Activated CD8-positive, alpha-beta memory T cell treated with anti-CD3 and anti-CD28 coated beads, Interleukin-2, amount 10 ng/mL, durations not matched to agents 7 days and 5 days (primary cell): Measurements from ENCODE around the gene HRH3. TPM values are rescaled to one million over a fixed set of nuclear protein-coding genes. Genes with fewer than 3 reads are reported as not detected.

ENCODE experiments used
- ATAC-seq: fragments of 150-1000 bp; cut with Tn5 transposase; one replicate; pipeline ENCODE4 v1.10.0; 2021; ENCODE audit warnings: moderate library complexity
- CTCF ChIA-PET: fragments of 350-600 bp; sonication (Branson Sonifier 250); formaldehyde crosslinking; loops from one replicate; lab custom pipeline; 2021; ENCODE audit warnings: antibody characterized with exemption; lab: Charles Lee
- DNase-seq: peaks from one replicate; pipeline ENCODE4 v3.0.0-alpha.2; 2020
- H3K27ac Mint-ChIP-seq: one replicate; pipeline ENCODE4 v1.8.0; 2021; ENCODE audit warnings: mild to moderate bottlenecking, mixed read lengths
- H3K27me3 Mint-ChIP-seq: one replicate; pipeline ENCODE4 v1.8.0; 2021; ENCODE audit warnings: mixed read lengths
- H3K36me3 Mint-ChIP-seq: one replicate; pipeline ENCODE4 v1.8.0; 2021; ENCODE audit warnings: mild to moderate bottlenecking, mixed read lengths
- H3K4me1 Mint-ChIP-seq: one replicate; pipeline ENCODE4 v1.8.0; 2021; ENCODE audit warnings: mixed read lengths
- H3K4me3 Mint-ChIP-seq: one replicate; pipeline ENCODE4 v1.8.0; 2021; ENCODE audit warnings: mild to moderate bottlenecking, moderate library complexity, mixed read lengths
- H3K9me3 Mint-ChIP-seq: one replicate; pipeline ENCODE4 v1.8.0; 2022; ENCODE audit warnings: low read depth, mixed read lengths
- total RNA-seq, 2 experiments: library from RNA; stranded (reverse); gene quantifications; one replicate each; pipeline ENCODE4 v1.2.3, GENCODE V29; 2021

The HRH3 gene
- total RNA-seq, 2 experiments from 2014 or later, result not detected

DNA sequence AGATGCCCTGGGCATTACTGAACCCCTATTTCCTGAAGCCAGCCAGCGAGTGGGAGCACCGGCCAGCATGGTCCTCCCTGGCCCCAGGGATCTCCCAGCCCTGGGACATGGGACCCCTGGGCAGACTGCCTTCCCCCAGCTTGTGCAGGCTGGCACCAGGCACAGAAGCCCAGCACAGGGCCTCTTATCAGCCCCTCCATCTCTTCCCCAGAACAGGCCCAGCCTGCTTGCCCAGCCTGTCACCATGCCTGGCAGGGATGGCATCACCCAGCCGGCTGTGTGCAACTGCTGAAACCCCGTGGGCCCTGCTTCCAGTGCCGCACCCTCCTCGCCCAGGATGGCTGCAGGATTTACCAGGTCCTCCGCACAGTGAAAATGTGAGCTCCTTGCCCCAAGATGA lies 12.1 kb upstream of the HRH3 start:
- H3K36me3 Mint-ChIP-seq, result no peaks in the 10 kb centered on the region
- CTCF ChIA-PET, result no interaction called here

DNA sequence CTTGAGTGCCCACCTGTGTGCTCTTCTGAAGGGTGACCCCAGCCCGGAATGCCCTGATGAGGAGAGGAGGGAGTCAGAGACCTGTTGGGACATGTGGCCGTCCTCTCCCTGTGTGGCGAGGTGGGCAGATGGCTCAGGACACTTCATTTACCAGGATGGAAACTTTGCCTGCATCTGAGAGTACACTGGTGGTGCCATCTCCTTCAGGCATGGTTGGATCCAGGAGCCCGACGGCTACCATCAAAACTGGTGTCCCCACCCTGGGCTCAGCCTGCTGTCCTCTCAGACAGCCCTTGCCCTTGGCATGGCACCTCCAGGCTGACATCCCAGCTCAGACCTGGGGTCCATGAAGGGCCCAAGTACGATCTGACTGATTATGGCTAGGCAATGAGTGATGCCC lies 11.2 kb upstream of the HRH3 start:
- ATAC-seq (no peak), DNase-seq (no peak)
- Mint-ChIP-seq H3K9me3 (no peaks in the 10 kb centered on the region), H3K36me3 (no peaks in the 10 kb centered on the region), H3K4me1 (no peaks in the 10 kb centered on the region), H3K4me3 (no peak overlapping the region), H3K27me3 (no peaks in the 10 kb centered on the region), H3K27ac (no peak overlapping the region)
- CTCF ChIA-PET, result no interaction called here

More for the DNA sequence above, 12.1 kb upstream of the HRH3 start:
- H3K4me1 Mint-ChIP-seq, result no peaks in the 10 kb centered on the region
- no peaks in the 10 kb centered on the region for H3K9me3 Mint-ChIP-seq
- DNase-seq (no peak), ATAC-seq (no peak)
- H3K27me3 Mint-ChIP-seq, result no peaks in the 10 kb centered on the region
- no peak overlapping the region for H3K4me3 Mint-ChIP-seq
- H3K27ac Mint-ChIP-seq, result no peak overlapping the region

DNA sequence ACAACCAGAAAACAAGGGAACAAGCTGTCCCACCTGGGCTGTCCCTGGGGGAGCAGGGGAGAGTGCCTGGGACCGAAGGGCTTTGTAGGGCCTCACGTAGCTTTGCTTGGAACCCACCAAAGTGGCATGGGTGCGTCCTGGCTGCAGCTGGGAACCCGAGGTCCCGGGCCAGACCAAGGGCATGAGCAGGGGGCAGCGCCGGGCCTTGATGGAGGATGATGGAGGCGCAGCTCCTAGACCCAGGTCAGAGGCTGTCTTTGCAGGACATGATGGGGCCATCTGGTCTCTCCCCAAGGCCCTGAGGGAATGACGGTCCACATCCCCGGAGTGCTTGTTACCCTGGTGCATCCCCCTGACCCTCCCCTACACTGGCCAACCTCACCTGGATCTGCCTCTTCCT lies 10.6 kb upstream of the HRH3 start:
- DNase-seq (no peak), ATAC-seq (no peak)
- Mint-ChIP-seq H3K4me1 (no peaks in the 10 kb centered on the region), H3K27ac (no peak overlapping the region), H3K36me3 (no peaks in the 10 kb centered on the region), H3K27me3 (no peaks in the 10 kb centered on the region), H3K4me3 (no peak overlapping the region), H3K9me3 (no peaks in the 10 kb centered on the region)
- CTCF ChIA-PET, result no interaction called here

DNA sequence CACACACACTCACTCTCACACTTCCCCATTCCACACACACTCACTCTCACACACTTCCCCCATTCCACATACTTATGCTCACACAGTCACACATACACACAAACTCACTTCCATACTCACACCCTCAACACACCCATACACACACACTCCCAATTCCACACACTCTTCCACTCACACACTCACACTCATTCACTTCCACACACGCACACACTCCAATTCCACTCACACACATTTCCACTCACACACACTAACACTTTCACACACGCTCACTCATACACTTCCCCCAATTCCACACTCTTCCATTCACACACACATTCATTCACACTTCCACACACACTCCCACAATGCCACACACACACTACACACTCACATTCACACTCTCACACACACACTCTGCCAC lies 10.2 kb upstream of the HRH3 start:
- ATAC-seq, result no peak
- Mint-ChIP-seq H3K4me1 (no peaks in the 10 kb centered on the region), H3K9me3 (no peaks in the 10 kb centered on the region), H3K4me3 (no peak overlapping the region), H3K27me3 (no peaks in the 10 kb centered on the region), H3K27ac (no peak overlapping the region), H3K36me3 (no peaks in the 10 kb centered on the region)
- CTCF ChIA-PET, result no interaction called here
- DNase-seq, result no peak

DNA sequence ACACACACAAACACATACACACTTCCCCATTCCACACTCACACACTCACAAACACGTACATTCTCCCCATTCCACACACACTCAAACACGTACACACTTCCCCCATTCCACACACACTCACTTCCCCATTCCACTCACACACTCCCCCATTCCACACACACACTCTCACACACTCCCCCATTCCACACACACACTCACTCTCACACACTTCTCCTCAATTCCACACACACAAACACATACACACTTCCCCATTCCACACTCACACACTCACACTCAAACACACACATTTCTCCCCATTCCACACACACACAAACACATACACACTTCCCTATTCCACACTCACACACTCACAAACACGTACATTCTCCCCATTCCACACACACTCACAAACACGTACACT lies 9.6 kb upstream of the HRH3 start:
- H3K4me1 Mint-ChIP-seq, result no peaks in the 10 kb centered on the region
- no peak overlapping the region for H3K27ac Mint-ChIP-seq
- DNase-seq (no peak), ATAC-seq (no peak)
- H3K9me3 Mint-ChIP-seq, result no peaks in the 10 kb centered on the region
- H3K27me3 Mint-ChIP-seq, result no peaks in the 10 kb centered on the region
- no peaks in the 10 kb centered on the region for H3K36me3 Mint-ChIP-seq
- no peak overlapping the region for H3K4me3 Mint-ChIP-seq
- CTCF ChIA-PET, result no interaction called here

DNA sequence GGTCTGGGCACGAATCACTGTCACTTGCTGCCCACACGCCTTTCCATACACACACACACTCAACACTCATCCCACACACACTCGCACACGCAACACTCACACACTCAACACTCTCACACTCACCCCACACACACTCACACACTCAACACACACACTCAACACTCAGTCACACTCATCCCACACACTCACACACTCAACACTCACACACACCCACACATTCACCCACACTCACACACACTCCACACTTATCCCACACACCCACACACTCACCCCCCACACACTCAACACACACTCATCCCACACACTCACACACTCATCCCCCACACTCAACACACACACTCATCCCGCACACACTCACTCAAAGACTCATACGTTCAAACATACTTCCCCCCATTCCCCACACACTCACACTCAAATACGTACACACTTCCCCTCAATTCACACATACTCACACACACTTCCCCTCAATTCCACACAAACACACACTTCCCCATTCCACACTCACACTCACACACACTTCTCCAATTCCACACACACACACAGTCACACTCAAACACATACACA lies 9.0 kb upstream of the HRH3 start:
- no peak for ATAC-seq
- CTCF ChIA-PET, result no interaction called here
- Mint-ChIP-seq H3K27ac (no peak overlapping the region), H3K9me3 (no peaks in the 10 kb centered on the region), H3K4me3 (no peak overlapping the region), H3K4me1 (no peaks in the 10 kb centered on the region), H3K36me3 (no peaks in the 10 kb centered on the region), H3K27me3 (no peaks in the 10 kb centered on the region)
- no peak for DNase-seq

DNA sequence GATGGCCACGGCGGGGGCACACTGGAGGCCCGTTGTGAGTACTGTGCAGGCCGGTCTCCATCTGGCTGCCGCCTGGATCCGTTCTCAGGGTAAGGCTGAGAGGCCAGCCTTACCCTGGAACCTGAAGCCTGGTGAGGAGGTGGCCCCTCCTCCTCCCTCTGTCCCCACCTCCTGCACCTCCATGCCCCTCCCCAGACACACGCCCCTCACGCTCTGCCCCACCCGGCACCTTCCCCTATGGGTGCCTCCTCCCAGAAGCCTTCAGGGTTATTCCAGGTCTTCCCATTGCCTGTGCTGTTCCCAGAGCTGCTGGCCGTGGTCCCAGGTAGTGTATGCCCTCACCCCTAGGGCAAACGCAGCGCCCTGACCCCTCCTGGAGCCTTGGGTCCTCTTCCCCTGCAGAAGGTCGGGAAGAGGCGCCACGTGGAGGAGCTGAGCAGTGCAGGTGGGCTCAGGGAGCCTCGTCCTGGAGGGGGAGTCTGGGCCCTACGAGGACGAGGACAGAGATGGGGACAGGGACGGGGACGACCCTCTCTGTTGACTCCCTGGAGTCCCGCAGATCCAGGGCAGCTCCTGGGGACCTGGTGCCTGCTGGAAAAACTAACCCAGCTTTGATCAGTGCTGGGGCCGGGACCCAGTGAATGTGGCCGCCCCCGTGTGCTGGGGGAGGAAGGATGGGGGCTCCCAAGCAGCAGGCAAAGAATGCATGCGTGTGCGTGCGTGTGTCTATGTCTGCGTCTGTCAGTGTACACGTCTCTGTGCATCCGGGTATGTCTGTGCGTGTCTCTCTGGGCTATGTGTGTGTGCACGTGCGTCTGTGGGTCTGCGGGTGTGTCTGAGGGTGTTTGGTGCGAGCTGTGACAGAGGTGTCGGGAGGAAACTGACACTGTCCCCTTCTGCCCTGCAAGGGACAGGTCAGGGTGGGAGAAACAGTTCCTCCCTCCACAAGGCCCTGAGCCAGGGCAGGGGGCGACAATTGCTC lies 8.2 kb upstream of the HRH3 start:
- CTCF ChIA-PET, result no interaction called here
- Mint-ChIP-seq H3K27ac (no peak overlapping the region), H3K4me3 (no peak overlapping the region), H3K27me3 (no peaks in the 10 kb centered on the region), H3K4me1 (no peaks in the 10 kb centered on the region), H3K36me3 (no peaks in the 10 kb centered on the region), H3K9me3 (no peaks in the 10 kb centered on the region)
- ATAC-seq, result peak; percentile 24
- DNase-seq, result no peak

DNA sequence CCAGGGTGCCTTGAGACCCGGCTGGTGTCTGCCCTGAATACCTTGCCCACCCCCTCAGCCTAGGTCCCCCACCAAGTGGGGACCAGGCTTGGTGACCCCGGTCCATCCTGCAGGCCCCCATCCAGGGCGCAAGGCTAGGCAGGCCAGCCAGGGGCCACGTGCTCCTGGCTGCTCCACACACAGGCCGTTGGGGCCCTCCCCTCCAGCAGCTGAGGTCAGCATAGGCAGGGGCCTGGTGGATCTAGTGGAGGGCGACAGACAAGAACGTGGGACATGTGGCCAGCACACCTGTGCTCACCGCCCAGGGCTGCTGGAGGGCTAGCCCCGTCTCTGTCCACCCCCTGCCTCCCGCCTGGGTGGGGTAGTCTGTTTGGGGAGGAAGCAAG lies 7.5 kb upstream of the HRH3 start:
- no peak overlapping the region for H3K4me3 Mint-ChIP-seq
- ATAC-seq (no peak), DNase-seq (no peak)
- H3K4me1 Mint-ChIP-seq, result no peaks in the 10 kb centered on the region
- no peak overlapping the region for H3K27ac Mint-ChIP-seq
- H3K27me3 Mint-ChIP-seq, result peaks cover 3% of the 10 kb centered on the region
- CTCF ChIA-PET, result no interaction called here
- no peaks in the 10 kb centered on the region for H3K9me3 Mint-ChIP-seq
- no peaks in the 10 kb centered on the region for H3K36me3 Mint-ChIP-seq

DNA sequence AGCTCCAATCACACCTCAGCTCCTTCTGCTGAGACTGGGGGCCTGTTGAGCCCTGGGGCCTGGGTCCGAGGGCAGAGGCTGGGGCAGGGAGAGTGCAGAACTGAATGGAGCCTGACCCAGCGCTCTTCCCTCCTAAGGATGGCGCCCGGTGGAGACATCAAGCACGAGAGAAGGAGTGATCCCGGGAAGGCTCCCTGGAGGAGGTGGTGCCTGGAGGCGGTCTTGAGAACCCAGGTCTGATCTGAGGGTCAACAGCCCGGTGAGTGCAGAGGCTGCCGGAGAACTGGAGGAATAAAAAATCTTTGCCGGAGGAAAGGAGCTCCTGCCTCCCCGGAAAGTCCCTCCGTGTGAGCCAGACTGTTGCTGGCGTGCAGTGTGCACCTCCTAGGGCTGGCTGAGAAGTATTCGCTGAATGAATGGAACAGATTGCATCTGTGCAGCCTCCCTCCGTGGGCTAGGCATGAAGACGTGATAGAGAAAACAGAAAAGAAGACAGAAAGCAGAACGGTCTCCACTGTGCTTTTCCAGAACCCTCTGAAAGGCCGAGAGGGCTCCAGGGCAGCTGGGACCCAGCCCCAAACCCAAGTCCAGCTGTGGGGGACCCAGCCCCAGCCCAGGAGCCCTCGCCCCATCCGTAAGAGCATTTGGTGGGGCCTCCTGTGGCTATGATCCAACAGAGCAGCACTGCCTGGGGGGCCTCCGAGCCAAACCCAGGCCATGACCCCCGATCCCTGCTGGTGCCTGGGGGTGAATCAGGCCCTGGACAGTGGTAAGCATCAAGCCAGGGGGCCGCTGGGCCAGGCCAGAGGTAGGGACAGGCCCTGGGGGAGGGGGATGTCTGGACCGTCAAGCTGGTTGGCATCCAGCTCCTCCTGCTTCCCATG lies 6.9 kb upstream of the HRH3 start:
- DNase-seq, result no peak
- H3K4me1 Mint-ChIP-seq, result no peaks in the 10 kb centered on the region
- no peak for ATAC-seq
- CTCF ChIA-PET, result no interaction called here
- peaks cover 4% of the 10 kb centered on the region for H3K27me3 Mint-ChIP-seq
- no peaks in the 10 kb centered on the region for H3K36me3 Mint-ChIP-seq
- no peak overlapping the region for H3K27ac Mint-ChIP-seq
- no peaks in the 10 kb centered on the region for H3K9me3 Mint-ChIP-seq
- no peak overlapping the region for H3K4me3 Mint-ChIP-seq

DNA sequence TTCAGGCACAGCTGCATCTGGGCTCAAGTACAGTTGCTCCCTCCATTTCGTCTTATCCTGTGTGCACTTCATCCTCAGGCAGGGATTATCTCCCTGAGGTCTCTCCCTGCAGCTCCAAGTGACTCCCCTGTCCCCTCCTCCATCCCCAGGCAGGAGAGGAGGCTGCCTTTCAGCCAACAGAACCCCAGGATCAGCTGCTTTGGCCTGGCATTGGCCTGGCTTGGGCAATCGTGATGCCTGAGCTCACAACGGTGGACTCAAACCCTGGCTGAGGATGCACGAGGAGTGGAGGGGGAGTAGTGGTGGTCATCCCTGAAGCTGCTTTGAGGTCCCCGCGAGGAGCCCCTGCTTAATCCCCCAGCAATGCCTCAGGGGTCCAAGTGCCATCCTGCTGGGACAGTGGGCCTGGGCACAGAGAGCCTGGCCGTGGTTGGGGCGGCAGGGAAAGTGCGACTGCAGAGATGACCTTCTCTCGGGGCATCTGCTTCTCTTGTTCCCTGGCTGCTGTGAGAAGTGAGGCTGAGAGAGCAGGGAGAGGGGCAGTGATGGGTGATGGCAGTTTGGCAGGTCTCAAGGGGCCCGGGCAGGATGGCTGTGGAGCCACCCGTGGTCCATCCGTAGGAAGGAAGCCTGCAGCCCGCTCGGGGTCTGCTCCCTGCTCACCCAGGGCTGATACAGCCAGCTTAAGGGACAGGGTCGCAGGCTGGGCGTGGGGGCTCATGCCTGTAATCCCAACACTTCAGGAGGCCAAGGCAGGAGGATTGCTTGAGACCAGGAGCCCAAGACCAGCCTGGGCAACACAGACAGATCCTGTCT lies 6.0 kb upstream of the HRH3 start:
- CTCF ChIA-PET, result no interaction called here
- DNase-seq (no peak), ATAC-seq (no peak)
- no peaks in the 10 kb centered on the region for H3K4me1 Mint-ChIP-seq
- no peaks in the 10 kb centered on the region for H3K9me3 Mint-ChIP-seq
- H3K36me3 Mint-ChIP-seq, result no peaks in the 10 kb centered on the region
- no peak overlapping the region for H3K4me3 Mint-ChIP-seq
- H3K27ac Mint-ChIP-seq, result no peak overlapping the region
- H3K27me3 Mint-ChIP-seq, result peaks cover 11% of the 10 kb centered on the region

DNA sequence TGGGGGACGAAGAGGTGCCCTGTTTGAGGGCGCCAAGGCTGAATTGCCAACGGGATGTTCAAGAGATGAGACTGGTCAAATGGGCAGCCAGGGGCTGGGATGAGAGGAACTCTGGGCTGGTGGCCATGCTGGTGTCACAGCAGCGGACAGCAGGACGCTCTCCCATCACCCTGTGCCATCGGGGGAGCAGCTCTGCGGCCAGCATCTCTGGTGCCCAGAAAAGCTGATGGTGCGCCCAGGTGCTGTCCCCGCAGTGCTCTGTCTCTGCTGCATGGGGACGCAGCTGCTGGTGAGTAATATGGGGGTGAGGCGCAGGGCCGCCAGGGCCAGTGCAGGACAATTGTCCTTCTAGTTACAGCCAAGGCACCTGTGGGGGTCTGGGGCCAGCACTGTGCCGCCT lies 4.9 kb upstream of the HRH3 start:
- DNase-seq (no peak), ATAC-seq (no peak)
- CTCF ChIA-PET, result no interaction called here
- H3K9me3 Mint-ChIP-seq, result no peaks in the 10 kb centered on the region
- H3K4me1 Mint-ChIP-seq, result no peaks in the 10 kb centered on the region
- H3K27ac Mint-ChIP-seq, result no peak overlapping the region
- no peaks in the 10 kb centered on the region for H3K36me3 Mint-ChIP-seq
- H3K4me3 Mint-ChIP-seq, result no peak overlapping the region
- peaks cover 16% of the 10 kb centered on the region for H3K27me3 Mint-ChIP-seq

DNA sequence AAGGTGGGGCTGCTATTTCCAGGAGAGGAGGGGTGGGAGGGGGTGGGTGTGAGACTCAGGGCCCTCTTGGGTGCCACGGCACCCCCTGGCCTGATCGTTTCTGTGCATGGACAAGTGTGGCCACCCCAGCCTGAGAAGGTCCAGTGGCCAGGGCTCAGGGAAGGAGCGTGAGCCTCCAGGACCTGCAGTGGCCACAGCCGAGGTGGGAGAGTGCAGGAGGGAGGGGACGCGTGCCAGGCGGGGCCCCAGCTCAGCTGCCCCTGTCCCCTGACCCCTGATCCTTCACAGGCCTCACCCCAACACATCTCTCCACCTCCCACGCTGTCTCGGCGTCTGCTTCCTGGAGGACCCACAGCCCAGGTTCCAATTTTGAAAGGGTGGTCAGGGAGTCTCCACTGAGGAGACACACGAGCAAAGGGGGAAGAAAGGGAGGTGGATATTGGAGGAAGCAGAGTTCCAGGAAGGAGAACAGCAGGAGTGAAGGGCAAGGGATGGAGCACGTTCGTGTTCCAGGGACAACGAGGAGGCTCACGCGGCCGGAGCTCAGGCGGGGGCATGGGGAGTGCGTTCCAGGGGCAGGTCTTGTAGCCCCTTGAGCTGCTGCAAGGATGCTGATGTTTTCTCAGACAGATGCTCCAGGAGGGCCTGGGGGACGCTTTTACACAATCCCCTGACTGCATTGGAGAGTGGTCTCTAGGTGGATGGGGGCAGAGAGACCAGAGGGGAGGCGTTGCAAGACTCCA lies 4.2 kb upstream of the HRH3 start:
- Mint-ChIP-seq H3K4me3 (no peak overlapping the region), H3K27ac (no peak overlapping the region), H3K9me3 (no peaks in the 10 kb centered on the region), H3K27me3 (peaks cover 17% of the 10 kb centered on the region), H3K36me3 (no peaks in the 10 kb centered on the region), H3K4me1 (no peaks in the 10 kb centered on the region)
- DNase-seq (no peak), ATAC-seq (no peak)
- CTCF ChIA-PET, result no interaction called here
